ENCODE results near the gene BAG5.
A peak's percentile ranks its signal among the peaks of the same experiment; 100 is the strongest.

- TF ChIP-seq CTCF (IDR thresholded peaks at IDR 0.05) (peak in 3 of 4 experiments; percentile 27 to 45 (median 29)), EP300 (IDR thresholded peaks at IDR 0.05) (no peak), POLR2A (IDR thresholded peaks at IDR 0.05) (peak in 1 of 2 donors; percentile 17), POLR2AphosphoS5 (IDR thresholded peaks at IDR 0.05) (peak in 2 of 4 donors; percentile 7 to 25)
These were observed 20.5 kb downstream of the BAG5 start for GRCh38 chr14:103541709-103542604.

All from sigmoid colon (tissue), 4 donors.